ENCODE results near the gene LINGO3. TPM values are rescaled to one million over a fixed set of nuclear protein-coding genes. Genes with fewer than 3 reads are reported as not detected.
"Not testable (repeated sequence)": the region's sequence is repeated elsewhere in the genome, so short reads cannot be mapped to it uniquely, and the experiment has no call there.

The LINGO3 gene
- total RNA-seq, 1 experiment from 2014 or later, result not detected

DNA sequence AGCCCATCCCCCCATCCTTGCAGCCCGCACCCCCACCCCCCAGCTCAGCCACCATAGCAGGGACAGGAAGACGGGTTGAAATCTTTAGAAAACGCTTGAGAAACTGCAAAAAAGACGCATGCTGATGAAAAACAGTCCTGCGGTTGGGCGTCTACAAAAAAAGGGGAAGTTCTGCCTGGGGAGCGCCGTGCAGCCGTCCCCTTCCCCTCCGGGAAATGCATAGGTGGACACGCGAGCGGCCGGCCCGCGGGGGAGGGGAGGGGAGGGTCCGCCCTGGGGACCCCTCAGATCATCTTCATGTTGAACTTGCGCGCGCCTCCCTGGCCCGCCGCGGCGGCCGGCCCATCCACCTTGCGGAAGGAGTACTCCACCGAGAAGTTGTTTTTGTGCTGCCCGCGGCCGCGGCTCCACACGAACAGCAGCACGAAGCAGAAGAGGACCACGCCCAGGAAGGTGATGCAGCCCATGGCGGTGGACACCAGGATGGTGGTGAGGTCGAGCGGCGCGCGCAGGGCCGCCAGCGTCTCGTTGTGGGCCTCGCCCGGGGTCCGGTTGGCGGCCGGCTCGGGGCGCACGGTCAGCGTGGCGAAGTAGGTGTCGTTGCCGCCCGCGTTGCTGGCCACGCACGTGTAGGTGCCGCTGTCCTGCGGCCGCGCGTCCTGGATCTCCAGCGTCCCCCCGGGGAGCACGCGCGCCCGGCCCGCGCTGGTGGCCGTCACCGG, 18.1 kb downstream of the LINGO3 start:
- DNase-seq (ENCODE audit: low read depth), result no peak
- in situ Hi-C loops (cut with HindIII; ENCODE audit: low pct_unique_long_range_greater_than_20kb, low sequenced_read_pairs), result no loop called here

DNA sequence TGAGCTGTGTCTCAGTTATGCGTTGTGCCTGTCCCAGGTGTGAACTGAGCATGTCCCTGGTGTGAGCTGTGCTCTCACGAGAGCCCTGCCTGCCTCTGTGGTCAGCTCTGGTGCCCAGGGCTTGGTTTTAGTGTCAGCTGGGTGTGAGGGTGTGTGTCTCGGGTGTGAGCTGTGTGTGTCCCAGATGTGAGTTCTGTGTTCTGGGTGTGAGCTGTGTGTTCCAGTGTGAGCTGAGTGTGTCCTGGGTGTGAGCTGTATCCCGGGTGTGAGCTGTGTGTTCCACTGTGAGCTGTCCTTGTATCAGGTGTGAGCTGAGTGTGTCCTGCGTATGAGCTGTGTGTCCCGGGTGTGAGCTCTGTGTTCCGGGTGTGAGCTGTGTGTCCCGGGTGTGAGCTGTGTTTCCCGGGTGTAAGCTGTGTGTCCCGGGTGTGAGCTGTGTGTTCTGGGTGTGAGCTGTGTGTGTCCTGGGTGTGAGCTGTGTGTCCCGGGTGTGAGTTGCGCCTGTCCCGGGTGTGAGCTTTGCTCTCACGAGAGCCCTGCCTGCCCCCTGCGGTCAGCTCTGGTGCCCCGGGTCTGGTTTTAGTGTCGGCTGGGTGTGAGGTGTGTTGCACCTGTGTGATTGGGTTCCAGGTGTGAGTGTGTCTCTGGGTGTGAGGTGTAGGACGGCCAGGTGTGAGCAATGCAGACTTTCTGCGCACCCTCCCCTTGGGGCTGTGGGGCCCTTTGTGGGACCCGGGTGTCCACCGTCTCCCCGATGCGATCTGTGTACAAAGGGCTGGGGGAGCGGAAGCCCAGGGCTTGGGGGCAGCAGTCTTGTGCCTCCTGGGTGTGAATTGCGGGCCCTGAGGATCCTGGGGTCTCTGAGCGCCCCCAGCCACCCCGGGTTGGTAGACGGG, 18.9 kb downstream of the LINGO3 start:
- in situ Hi-C loops (cut with HindIII; ENCODE audit: low pct_unique_long_range_greater_than_20kb, low sequenced_read_pairs), result no loop called here
- DNase-seq (ENCODE audit: low read depth), result no peak

DNA sequence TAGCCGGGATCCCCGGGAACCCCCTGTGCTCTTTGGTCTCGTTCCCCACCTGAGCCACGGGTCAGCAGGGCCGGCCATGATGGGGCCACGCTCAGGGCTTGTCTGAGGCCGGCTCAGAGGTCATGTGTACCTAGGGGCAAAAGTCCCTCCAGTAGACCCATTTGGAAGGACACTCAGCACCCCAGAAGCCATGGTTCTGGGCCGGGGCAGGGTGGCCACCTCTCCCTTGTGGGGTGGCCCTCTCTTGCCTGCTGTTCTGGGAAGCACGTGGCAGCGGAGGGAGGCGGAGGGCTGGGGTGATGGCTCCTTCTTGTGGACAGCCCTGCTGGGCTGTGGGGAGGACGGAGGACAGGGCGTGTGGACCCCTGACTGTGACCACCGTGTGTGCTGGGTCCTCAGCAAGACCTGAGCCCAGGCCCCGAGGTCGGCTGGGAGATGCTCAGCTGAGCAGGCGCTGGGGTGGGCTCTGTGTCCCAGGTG, 19.6 kb downstream of the LINGO3 start:
- in situ Hi-C loops (cut with HindIII; ENCODE audit: low pct_unique_long_range_greater_than_20kb, low sequenced_read_pairs), result no loop called here
- DNase-seq (ENCODE audit: low read depth), result no peak

DNA sequence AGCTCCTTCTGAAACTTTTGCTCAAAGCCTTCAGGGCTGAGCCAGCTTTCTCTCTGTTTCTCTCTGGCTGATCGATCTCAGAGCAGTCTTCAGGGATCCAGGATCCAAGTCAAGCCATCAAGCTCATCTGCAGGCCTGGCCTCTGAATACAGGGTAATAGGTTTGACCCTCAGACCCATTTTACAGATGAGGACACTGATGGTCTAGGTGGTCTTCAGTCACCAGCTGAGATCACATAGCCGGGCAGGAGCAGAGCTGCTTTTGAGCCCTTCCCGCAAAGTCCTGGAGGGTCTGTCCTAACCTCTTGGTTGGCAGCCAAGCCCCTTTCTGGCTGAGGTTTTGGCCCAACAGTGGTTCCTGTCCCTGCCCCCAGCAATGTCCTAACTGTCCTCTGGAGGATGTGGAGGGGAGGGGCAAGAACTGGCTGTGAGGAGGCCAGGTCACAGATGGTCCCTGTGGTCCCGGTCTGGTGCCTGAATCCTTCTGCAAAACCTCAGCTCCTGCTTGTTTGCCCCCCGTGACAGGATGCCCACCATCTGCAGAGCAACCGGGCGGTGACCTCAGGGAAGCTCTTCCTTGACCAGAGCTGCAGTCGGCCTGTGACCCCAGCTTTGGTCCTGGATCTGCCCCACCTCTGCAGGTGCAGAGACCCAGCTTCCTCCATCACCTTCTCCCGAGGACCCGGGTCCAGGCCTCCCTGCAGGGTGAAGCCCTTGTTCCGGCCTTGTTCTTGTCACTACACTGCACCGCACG, 20.2 kb downstream of the LINGO3 start:
- no peak for DNase-seq (ENCODE audit: low read depth)
- in situ Hi-C loops (cut with HindIII; ENCODE audit: low pct_unique_long_range_greater_than_20kb, low sequenced_read_pairs), result no loop called here

DNA sequence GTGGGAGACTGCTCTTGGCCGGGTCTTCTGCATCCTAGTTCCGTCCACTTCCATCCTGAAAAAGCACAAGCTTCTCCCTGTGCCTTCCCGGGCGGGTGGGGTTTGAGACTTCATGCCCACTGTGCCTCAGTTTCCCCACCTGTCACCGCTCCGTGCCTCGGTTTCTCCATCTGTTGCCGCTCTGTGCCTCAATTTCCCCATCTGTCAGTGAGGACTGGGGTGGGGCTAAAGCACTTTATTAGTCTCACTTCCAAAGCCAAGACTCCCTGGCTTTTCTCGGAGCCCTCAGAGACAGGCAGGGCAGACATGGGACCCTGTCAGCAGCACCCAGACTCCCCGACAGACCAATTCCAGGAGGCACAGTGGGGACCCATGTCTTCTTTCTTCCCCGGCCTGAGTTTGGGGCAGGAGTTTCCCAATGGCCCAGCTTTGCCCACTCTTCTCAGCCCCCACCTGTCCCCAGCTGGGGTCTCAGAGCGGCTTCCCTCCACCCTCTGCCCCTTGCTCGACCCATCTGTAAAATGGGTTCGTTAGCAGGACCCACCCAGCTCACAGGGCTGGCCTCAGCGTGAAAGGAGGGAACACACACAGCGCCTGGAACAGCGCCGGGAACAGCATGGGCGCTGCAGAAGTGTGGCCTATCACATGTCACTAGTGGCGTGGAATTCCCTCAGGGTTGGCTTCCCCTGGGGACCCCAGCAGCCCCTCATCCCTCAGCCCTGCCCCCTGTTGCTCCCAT, 21.4 kb downstream of the LINGO3 start:
- in situ Hi-C loops (cut with HindIII; ENCODE audit: low pct_unique_long_range_greater_than_20kb, low sequenced_read_pairs), result no loop called here
- DNase-seq (ENCODE audit: low read depth), result no peak

DNA sequence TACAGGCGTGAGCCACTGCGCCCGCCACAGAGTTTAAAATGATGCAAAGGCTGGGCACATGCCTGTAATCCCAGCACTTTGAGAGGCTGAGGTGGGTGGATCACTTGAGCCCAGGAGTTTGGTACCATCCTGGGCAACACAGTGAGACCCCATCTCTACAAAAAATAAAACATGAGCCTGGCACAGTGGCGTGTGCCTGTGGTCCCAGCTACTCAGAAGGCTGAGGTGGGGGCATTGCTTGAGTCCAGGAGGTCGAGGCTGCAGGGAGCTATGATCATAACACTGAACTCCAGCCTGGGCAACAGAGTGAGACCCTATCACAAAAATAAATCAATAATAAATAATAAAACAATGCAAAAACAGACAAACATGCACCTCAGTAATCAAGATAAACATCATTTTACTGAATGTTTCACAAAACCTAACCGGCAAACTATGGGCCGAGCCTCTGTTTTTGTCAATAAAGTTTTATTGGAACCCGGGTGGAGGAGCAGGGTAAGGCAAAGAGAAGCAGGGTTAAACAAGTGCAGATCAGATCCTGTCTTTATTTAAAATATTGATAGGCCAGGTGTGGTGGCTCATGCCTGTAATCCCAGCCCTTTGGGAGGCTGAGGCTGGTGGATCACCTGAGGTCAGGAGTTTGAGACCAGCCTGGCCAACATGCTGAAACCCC, 24.0 kb downstream of the LINGO3 start:
- in situ Hi-C loops (cut with HindIII; ENCODE audit: low pct_unique_long_range_greater_than_20kb, low sequenced_read_pairs), result no loop called here
- no peak for DNase-seq (ENCODE audit: low read depth)

DNA sequence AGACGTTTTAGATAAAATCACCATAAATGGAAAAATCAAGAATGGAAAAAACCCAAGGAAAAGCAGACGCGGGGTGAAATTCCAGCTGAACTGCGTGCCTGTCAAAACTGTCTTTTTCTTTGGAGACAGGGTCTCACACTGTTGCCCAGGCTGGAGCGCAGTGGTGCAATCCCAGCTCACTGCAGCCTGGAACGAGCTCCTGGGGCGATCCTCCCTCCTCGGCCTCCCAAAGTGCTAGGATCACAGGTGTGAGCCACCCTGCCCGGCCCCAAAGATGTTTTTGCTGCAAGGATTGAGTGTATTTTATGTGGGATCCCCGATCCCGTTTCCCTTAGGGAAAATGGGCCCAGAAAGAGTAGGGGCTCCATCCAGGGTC, 25.1 kb downstream of the LINGO3 start:
- no peak for DNase-seq (ENCODE audit: low read depth)
- in situ Hi-C loops (cut with HindIII; ENCODE audit: low pct_unique_long_range_greater_than_20kb, low sequenced_read_pairs), result no loop called here

DNA sequence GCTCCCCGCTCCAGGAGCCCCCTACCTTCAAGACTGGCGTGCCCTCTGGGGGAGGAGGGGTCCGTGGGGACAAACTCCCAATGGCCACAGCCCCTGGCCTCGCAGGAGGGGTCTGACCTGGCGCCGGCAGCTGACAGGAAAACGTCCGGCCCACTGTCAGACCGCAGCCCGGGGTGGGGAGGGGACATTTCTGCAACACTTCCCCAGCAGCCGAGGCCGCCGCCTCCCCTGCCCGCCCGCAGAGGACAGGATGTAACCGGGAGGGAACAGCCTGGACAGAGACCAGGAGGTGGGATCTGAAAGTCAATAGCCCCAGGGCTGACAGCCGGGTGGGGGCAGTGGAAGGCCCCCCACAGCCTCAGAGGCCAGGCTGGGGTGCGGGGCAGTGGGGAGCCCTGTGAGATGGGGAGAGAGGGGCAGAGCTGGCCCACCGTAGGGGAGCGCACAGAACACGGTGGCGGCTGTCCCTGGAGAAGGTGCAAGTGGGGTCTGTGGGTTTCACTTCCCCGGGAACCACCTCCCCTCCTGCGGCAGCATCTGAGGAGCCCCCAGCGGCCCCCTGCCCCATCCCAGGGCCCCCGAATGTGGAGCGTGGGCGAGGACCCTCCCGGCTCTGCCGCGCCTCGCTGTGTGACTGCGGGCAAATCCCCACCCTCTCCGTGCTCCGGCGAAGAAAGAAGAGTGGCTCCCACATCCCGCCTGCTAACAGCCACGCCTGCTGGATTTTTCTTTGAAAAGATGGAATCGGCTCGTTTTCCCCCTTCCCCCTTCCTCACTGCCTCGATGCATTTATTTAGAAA, 25.7 kb downstream of the LINGO3 start, which contains the start of gene PEAK3:
Gene PEAK3, minus strand, starts transcription at position 114 of the 800 bp plus-strand sequence. CDS start 1,244 bp downstream, outside the sequence.
- no peak for DNase-seq (ENCODE audit: low read depth)
- in situ Hi-C loops (cut with HindIII; ENCODE audit: low pct_unique_long_range_greater_than_20kb, low sequenced_read_pairs), result no loop called here

DNA sequence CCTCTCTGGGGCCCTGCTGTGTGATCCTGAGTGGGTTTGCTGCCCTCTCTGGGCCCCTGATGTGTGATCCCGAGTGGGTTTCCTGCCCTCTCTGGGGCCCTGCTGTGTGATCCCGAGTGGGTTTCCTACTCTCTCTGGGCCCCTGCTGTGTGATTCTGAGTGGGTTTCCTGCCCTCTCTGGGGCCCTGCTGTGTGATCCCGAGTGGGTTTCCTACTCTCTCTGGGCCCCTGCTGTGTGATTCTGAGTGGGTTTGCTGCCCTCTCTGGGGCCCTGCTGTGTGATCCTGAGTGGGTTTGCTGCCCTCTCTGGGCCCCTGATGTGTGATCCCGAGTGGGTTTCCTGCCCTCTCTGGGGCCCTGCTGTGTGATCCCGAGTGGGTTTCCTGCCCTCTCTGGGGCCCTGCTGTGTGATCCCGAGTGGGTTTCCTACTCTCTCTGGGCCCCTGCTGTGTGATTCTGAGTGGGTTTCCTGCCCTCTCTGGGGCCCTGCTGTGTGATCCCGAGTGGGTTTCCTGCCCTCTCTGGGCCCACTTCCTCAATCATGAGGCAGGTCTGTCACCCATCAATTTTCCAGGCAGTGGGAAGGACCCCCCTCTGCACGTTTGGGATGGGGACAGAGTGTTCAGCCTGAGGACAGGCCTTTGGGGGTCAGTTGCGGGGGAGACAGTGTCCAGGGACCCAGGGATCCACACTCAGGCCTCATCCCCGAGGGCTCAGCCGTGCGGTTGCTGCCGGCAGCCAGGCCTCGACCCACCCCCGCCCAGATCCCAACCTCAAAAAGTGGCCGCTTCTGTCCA, 26.5 kb downstream of the LINGO3 start:
- DNase-seq (ENCODE audit: low read depth); in situ Hi-C loops (cut with HindIII; ENCODE audit: low pct_unique_long_range_greater_than_20kb, low sequenced_read_pairs): not testable (repeated sequence)

DNA sequence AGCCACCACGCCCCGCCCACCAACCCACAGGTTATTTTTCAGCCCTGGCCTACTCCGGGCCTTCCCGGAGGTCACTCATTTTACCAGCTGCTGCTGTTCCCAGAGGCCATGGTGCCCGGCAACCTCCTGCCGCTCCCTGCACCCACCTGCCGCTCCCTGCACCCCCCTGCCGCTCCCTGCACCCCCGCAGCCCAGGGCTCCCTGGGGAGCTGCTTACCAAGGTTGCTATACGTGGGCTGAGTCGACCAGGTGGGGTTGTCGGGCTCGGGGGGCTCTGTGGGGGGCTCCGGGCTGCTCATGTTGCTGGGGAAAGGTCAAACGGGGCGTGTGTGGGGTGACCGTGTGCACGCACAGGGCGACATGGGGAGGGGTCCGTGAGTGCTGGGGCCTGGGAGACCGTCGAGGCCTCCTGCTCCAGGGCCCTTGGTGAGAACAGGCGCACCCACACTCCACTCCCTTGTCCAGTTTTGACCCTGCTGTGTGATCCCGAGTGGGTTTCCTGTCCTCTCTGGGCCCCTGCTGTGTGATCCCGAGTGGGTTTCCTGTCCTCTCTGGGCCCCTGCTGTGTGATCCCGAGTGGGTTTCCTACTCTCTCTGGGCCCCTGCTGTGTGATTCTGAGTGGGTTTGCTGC, 27.2 kb downstream of the LINGO3 start:
- in situ Hi-C loops (cut with HindIII; ENCODE audit: low pct_unique_long_range_greater_than_20kb, low sequenced_read_pairs), result no loop called here

DNA sequence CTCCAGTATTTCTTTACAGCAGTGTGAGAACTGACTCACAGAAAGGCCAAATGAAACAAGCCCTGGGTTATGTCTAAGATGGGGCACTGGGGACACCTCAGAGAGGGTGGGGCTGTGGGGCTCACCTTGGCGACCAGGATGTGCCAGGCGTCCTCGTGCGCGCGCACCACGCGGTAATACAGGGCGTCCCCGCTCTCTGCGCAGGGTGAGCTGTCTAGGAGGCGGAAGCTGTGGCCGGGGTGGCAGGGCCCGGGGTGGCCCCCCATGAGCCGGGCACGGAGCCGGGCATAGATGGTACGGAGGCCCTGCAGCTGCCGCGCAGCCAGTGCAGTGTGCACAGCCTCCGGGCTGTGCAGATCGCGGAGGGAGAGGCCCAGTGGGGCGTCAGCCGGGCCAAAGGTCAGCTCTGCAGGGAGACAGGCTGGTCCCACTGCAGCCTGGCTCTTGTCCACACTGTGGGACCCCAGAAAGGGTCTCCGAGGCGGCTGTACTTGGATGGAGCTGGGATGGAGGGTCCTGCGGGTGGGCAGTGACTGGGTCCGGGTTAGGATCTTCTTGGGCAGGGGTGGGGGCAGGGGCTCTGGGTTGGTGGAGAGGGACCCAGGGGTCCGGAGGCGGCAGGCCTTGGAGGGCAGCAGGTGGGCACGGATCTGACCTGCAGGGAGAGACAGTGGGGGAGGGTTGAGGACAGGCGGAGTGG, 29.3 kb downstream of the LINGO3 start:
- in situ Hi-C loops (cut with HindIII; ENCODE audit: low pct_unique_long_range_greater_than_20kb, low sequenced_read_pairs), result no loop called here
- DNase-seq (ENCODE audit: low read depth), result no peak

More for the DNA sequence above, 27.2 kb downstream of the LINGO3 start:
- DNase-seq (ENCODE audit: low read depth), result no peak

DNA sequence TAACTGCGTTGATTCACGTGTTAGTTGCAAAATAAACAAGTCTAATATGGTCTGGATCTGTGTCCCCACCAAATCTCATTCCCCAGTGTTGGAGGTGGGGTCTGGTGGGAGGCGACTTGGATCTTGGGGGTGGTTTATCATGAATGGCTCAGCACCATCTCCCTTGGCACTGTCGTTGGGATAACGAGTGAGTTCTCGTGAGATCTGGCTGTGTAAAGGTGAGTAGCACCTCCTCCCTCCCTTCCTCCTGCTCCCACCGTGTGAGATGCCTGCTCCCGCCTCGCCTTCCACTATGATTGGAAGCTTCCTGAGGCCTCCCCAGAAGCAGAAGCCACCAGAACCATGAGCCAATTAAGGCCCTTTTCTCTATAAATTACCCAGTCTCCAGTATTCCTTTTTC, 30.8 kb downstream of the LINGO3 start:
- in situ Hi-C loops (cut with HindIII; ENCODE audit: low pct_unique_long_range_greater_than_20kb, low sequenced_read_pairs), result no loop called here
- DNase-seq (ENCODE audit: low read depth), result no peak

DNA sequence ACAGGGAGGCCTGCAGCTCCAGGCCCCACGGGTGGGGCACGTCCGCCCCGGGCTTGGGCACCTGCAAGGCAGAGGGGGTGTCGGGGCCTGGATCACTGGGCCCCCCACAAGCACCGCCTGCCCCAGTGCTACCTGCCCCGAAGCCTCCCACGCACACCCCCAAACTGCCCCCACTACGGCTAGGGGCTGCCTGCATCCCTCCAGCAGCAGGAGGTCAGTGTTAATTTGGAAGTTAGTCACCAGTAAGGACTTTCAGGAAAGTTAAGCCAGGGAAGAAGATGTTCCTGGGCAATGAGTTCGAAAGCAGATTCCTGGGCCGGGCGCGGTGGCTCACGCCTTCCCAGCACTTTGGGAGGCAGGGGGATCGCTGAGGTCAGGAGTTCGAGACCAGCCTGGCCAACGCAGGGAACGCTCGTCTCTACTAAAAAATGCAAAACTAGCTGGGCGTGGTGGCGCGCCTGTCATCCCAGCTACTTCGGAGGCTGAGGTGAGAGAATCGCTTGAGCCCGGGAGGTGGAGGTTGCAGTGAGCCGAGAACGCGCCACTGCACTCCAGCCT, 31.4 kb downstream of the LINGO3 start:
- no peak for DNase-seq (ENCODE audit: low read depth)
- in situ Hi-C loops (cut with HindIII; ENCODE audit: low pct_unique_long_range_greater_than_20kb, low sequenced_read_pairs), result no loop called here

DNA sequence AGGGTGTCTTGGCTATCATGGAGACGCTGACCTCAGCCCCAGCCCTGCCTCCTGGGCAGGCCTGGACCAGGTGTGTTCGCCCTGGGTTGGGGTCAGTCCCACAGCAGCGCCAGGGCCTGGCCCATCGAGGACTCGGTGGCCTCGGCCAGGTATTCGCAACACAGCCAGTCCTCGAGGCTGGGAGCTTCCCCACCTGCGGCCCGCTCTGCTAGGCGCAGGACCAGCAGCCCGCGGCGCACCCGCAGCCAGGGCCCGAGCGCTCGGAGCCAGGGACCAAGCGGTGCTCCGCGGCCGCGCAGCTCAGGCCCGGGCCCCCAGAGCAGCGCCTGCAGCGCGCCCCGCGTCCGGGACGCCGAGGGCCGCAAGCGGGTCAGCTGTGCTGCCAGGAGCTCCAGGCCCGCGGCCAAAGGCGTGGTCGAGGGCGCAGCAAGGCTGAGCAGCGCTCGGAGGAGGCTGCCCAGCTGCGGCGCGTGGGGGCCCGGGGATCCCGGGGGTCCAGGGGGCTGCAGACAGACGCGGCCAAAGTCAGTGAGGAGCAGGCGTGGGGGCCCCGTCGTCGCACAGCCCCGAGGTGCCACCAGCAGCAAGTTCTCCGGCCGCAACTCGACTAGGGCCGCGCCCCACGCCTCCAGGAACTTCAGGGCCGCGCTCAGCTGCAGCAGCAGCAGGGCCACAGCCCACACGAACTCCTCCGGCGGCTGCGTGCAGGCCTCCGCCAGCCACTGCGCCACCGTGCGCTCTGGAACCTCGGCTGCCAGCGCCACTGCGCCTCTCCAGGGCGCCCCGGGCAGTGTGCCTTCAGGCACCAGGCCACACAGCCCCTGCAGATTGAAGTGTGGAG, 32.1 kb downstream of the LINGO3 start:
- no peak for DNase-seq (ENCODE audit: low read depth)
- in situ Hi-C loops (cut with HindIII; ENCODE audit: low pct_unique_long_range_greater_than_20kb, low sequenced_read_pairs), result no loop called here
